Smooth muscle cell of the coronary artery (primary cell): ENCODE results near the gene NVL. TPM values are rescaled to one million over a fixed set of nuclear protein-coding genes. Genes with fewer than 3 reads are reported as not detected.

Experiments
- total RNA-seq: library from RNA; depleted of rRNA; stranded (reverse); fragments of >200 nt; gene quantifications from 2 replicates; pipeline ENCODE4 v1.2.3, GENCODE V29; 2014; ENCODE audit warnings: low replicate concordance

NVL gene
- total RNA-seq: 18.3 and 19.7 TPM in 2 replicates

DNA sequence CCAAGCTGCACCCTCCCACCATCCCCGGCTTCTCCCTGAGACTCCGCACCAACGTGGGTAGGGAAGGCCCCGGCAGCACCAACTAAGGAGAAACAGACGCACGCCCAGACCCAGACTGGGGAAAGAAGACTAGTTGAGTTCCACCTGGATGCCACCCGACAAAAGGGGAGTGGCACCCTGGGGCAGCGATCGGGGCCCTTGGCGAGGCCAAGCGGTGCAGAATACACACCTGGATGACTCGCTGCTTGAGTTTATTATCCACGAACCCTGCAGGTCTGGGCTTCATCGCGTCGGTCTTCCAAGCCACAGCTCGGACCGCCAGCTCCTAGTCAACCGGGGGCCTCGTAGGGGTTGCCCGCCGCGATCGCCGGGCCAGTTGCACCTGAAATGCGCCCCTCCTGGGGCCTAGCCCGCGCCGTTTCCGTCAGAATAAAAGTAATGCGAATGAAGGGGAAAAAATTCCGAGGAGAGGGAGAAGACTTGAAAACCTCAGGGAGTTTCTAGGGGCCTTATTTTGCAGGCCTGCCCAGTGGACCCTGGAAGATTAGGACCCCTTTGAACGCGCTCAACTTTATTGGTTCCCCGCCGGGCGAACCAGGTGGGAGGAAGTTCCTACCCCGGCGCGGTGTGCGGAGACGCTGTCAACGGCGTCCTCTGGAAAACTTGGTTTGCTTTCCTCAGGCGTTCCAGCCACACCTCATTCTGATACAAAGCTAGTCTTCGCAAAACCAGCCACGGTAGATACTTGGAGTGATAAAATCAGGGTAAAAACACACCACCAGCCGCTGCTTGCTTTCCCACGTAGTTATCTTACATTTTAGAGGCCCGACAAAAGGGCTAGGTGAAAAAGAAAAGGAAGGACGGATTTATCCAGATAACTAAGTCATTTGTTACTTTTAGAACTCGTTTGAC is at the start of gene NVL:
NVL (minus strand) TSS at position 331 of the 912 bp plus-strand sequence; CDS start at position 286, 45 bp downstream.

GRCh38 chr1:224356685-224357625 is 27.0 kb upstream of the NVL start, which contains the start of gene CNIH4:
CNIH4 (plus strand) TSS chr1:224356879; CDS start chr1:224356925, 46 bp downstream.

GRCh38 chr1:224182866-224183590 is 146.9 kb downstream of the NVL start, which contains the start of gene DEGS1:
DEGS1 (plus strand) TSS chr1:224183240; CDS start chr1:224183337, 97 bp downstream.

Other genes with a start within 250 kb of the NVL start
- 13.8 and 25.0 TPM in 2 replicates for gene FBXO28, start 216.1 kb downstream of the NVL start, total RNA-seq
- gene DEGS1, start 146.9 kb downstream of the NVL start, total RNA-seq: 28.1 and 45.7 TPM in 2 replicates
- gene CNIH4, start 26.7 kb upstream of the NVL start, total RNA-seq: 67.1 and 117 TPM in 2 replicates
- 41.8 and 42.4 TPM in 2 replicates for gene WDR26, start 104.6 kb upstream of the NVL start, total RNA-seq